Activated CD8-positive, alpha-beta T cell treated with anti-CD3 and anti-CD28 coated beads, Interleukin-2, amount 10 ng/mL, durations not matched to agents 7 days and 5 days (primary cell): ENCODE data around the gene C1QL4. TPM values are rescaled to one million over a fixed set of nuclear protein-coding genes. Genes with fewer than 3 reads are reported as not detected.

ENCODE experiments used
- ATAC-seq: fragments of 150-1000 bp; cut with Tn5 transposase; one replicate; pipeline ENCODE4 v1.10.0; 2021; ENCODE audit warnings: moderate library complexity
- CTCF ChIA-PET: fragments of 350-600 bp; sonication (Branson Sonifier 250); formaldehyde crosslinking; loops from one replicate; lab custom pipeline; 2021; ENCODE audit warnings: antibody characterized with exemption; lab: Charles Lee
- POLR2A ChIA-PET: fragments of 350-600 bp; sonication (Branson Sonifier 250); formaldehyde crosslinking; loops from one replicate; lab custom pipeline; 2021; ENCODE audit warnings: antibody characterized with exemption; lab: Charles Lee
- DNase-seq: peaks from one replicate; pipeline ENCODE4 v3.0.0-alpha.2; 2020
- H3K27ac Mint-ChIP-seq: one replicate; pipeline ENCODE4 v1.8.0; 2021; ENCODE audit warnings: mild to moderate bottlenecking, mixed read lengths
- H3K27me3 Mint-ChIP-seq: one replicate; pipeline ENCODE4 v1.8.0; 2021; ENCODE audit warnings: low read depth, mixed read lengths
- H3K36me3 Mint-ChIP-seq: one replicate; pipeline ENCODE4 v1.8.0; 2021; ENCODE audit warnings: low read depth, mixed read lengths
- H3K4me1 Mint-ChIP-seq: one replicate; pipeline ENCODE4 v1.8.0; 2021; ENCODE audit warnings: low read depth, mixed read lengths
- H3K4me3 Mint-ChIP-seq: one replicate; pipeline ENCODE4 v1.8.0; 2021; ENCODE audit warnings: mild to moderate bottlenecking, mixed read lengths
- H3K9me3 Mint-ChIP-seq: one replicate; pipeline ENCODE4 v1.8.0; 2022; ENCODE audit warnings: mixed read lengths; ENCODE audit not compliant: insufficient read depth
- total RNA-seq, 2 experiments: library from RNA; stranded (reverse); gene quantifications; one replicate each; pipeline ENCODE4 v1.2.3, GENCODE V29; 2021

The C1QL4 gene
- total RNA-seq, 2 experiments from 2014 or later = not detected

- no peak overlapping the region for H3K27ac Mint-ChIP-seq
These were observed 38.8 kb downstream of the C1QL4 start for GRCh38 chr12:49298160-49298559.

GRCh38 chr12:49297695-49298060 lies 39.3 kb downstream of the C1QL4 start:
- ChIA-PET POLR2A (interaction anchor here (1.1 to 1.9 kb wide), 2 partner anchors 25 to 45 kb away, joined by 3 to 7 read pairs; partner anchors contain the start of gene TROAP), CTCF (interaction anchor here (0.9 to 9.1 kb wide), 23 partner anchors 9 to 220 kb away, joined by 3 to 67 read pairs (median 5); partner anchors contain the start of genes C1QL4, DNAJC22, SPATS2 and TROAP)
- H3K4me1 Mint-ChIP-seq = peaks cover 27% of the 10 kb centered on the region
- no peak overlapping the region for H3K27ac Mint-ChIP-seq
- H3K4me3 Mint-ChIP-seq = peak overlapping the region; percentile 15
- ATAC-seq (no peak), DNase-seq (no peak)
- no peaks in the 10 kb centered on the region for H3K36me3 Mint-ChIP-seq
- H3K9me3 Mint-ChIP-seq = no peaks in the 10 kb centered on the region
- H3K27me3 Mint-ChIP-seq = peaks cover 55% of the 10 kb centered on the region

More at GRCh38 chr12:49298160-49298559, 38.8 kb downstream of the C1QL4 start:
- Mint-ChIP-seq H3K27me3 (peaks cover 59% of the 10 kb centered on the region), H3K4me1 (peaks cover 27% of the 10 kb centered on the region), H3K4me3 (peak overlapping the region; percentile 2), H3K9me3 (no peaks in the 10 kb centered on the region), H3K36me3 (no peaks in the 10 kb centered on the region)
- ATAC-seq (no peak), DNase-seq (no peak)
- ChIA-PET CTCF (interaction anchor here (0.8 to 9.1 kb wide), 8 partner anchors 10 to 69 kb away, joined by 3 to 67 read pairs (median 6); partner anchors contain the start of genes C1QL4, DNAJC22, SPATS2 and TUBA1C), POLR2A (no interaction called here)

GRCh38 chr12:49296836-49297694 lies 39.9 kb downstream of the C1QL4 start:
- peak; percentile 50 for DNase-seq
- Mint-ChIP-seq H3K4me1 (peaks cover 27% of the 10 kb centered on the region), H3K4me3 (peak overlapping the region; percentile 63), H3K27ac (no peak overlapping the region), H3K9me3 (no peaks in the 10 kb centered on the region), H3K36me3 (no peaks in the 10 kb centered on the region), H3K27me3 (peaks cover 54% of the 10 kb centered on the region)
- CTCF ChIA-PET = interaction anchor here (0.8 to 9.1 kb wide), 29 partner anchors 8 to 729 kb away, joined by 3 to 67 read pairs (median 5); partner anchors contain the start of genes C1QL4, DNAJC22, RACGAP1 and SPATS2
- ATAC-seq = peak; percentile 64
- POLR2A ChIA-PET = interaction anchor here (1.1 to 1.9 kb wide), 2 partner anchors 26 to 45 kb away, joined by 3 to 7 read pairs; partner anchors contain the start of gene TROAP

GRCh38 chr12:49296034-49296835 lies 40.8 kb downstream of the C1QL4 start:
- Mint-ChIP-seq H3K4me1 (peaks cover 22% of the 10 kb centered on the region), H3K36me3 (no peaks in the 10 kb centered on the region), H3K27me3 (peaks cover 51% of the 10 kb centered on the region), H3K9me3 (no peaks in the 10 kb centered on the region), H3K27ac (no peak overlapping the region), H3K4me3 (peak overlapping the region; percentile 63)
- ChIA-PET POLR2A (interaction anchor here (1.1 to 1.9 kb wide), 2 partner anchors 27 to 46 kb away, joined by 3 to 7 read pairs; partner anchors contain the start of gene TROAP), CTCF (interaction anchor here (0.6 to 9.1 kb wide), 28 partner anchors 8 to 729 kb away, joined by 3 to 67 read pairs (median 4); partner anchors contain the start of genes C1QL4, DNAJC22, RACGAP1 and TROAP)
- ATAC-seq (peak; percentile 73), DNase-seq (peak; percentile 76)

- Mint-ChIP-seq H3K4me3 (no peak within 1 kb of the TSS), H3K27ac (no peak within 1 kb of the TSS), H3K9me3 (no peaks in the 10 kb centered on the region), H3K36me3 (no peaks in the 10 kb centered on the region), H3K4me1 (peaks cover 22% of the 10 kb centered on the region), H3K27me3 (peaks cover 51% of the 10 kb centered on the region)
- ChIA-PET POLR2A (interaction anchor here (0.9 to 1.0 kb wide), 2 partner anchors 28 to 30 kb away, joined by 3 to 4 read pairs; partner anchors contain the start of gene TROAP), CTCF (interaction anchor here (0.6 to 9.1 kb wide), 20 partner anchors 9 to 672 kb away, joined by 3 to 67 read pairs (median 4); partner anchors contain the start of genes C1QL4, DNAJC22, SPATS2 and TROAP)
- DNase-seq (no peak), ATAC-seq (no peak)
These were observed 41.7 kb downstream of the C1QL4 start, which contains the start of gene PRPH for GRCh38 chr12:49295082-49295936. Gene PRPH (plus strand): TSS chr12:49295147. CDS start chr12:49295201, 54 bp downstream.

GRCh38 chr12:49294804-49295081 lies 42.2 kb downstream of the C1QL4 start:
- no peak overlapping the region for H3K27ac Mint-ChIP-seq
- ATAC-seq = no peak
- peaks cover 22% of the 10 kb centered on the region for H3K4me1 Mint-ChIP-seq
- DNase-seq = no peak
- ChIA-PET POLR2A (interaction anchor here (0.9 to 1.0 kb wide), 2 partner anchors 28 to 29 kb away, joined by 3 to 4 read pairs; partner anchors contain the start of gene TROAP), CTCF (interaction anchor here (0.7 to 9.1 kb wide), 13 partner anchors 10 to 259 kb away, joined by 3 to 67 read pairs (median 6); partner anchors contain the start of genes C1QL4, DNAJC22, SPATS2 and TROAP)
- no peak overlapping the region for H3K4me3 Mint-ChIP-seq
- H3K9me3 Mint-ChIP-seq = no peaks in the 10 kb centered on the region
- no peaks in the 10 kb centered on the region for H3K36me3 Mint-ChIP-seq
- H3K27me3 Mint-ChIP-seq = peaks cover 51% of the 10 kb centered on the region

GRCh38 chr12:49294086-49294803 lies 42.7 kb downstream of the C1QL4 start:
- Mint-ChIP-seq H3K27me3 (peaks cover 51% of the 10 kb centered on the region), H3K36me3 (no peaks in the 10 kb centered on the region), H3K4me3 (no peak overlapping the region), H3K27ac (no peak overlapping the region), H3K9me3 (no peaks in the 10 kb centered on the region), H3K4me1 (peaks cover 22% of the 10 kb centered on the region)
- ChIA-PET CTCF (interaction anchor here (0.8 to 9.1 kb wide), 12 partner anchors 9 to 220 kb away, joined by 3 to 67 read pairs (median 6); partner anchors contain the start of genes C1QL4 and DNAJC22), POLR2A (interaction anchor here (0.8 to 1.0 kb wide), 2 partner anchors 29 to 43 kb away, joined by 3 to 4 read pairs; no protein-coding TSS in a partner anchor)
- DNase-seq (no peak), ATAC-seq (no peak)

GRCh38 chr12:49293056-49293956 lies 43.7 kb downstream of the C1QL4 start:
- Mint-ChIP-seq H3K4me3 (no peak overlapping the region), H3K36me3 (no peaks in the 10 kb centered on the region), H3K4me1 (peaks cover 24% of the 10 kb centered on the region), H3K27me3 (peaks cover 46% of the 10 kb centered on the region), H3K9me3 (no peaks in the 10 kb centered on the region), H3K27ac (no peak overlapping the region)
- ATAC-seq (no peak), DNase-seq (no peak)
- ChIA-PET CTCF (interaction anchor here (0.8 to 9.1 kb wide), 12 partner anchors 9 to 73 kb away, joined by 3 to 67 read pairs (median 8); partner anchors contain the start of genes DNAJC22 and TROAP), POLR2A (interaction anchor here (0.8 to 1.2 kb wide), 3 partner anchors 28 to 44 kb away, joined by 3 read pairs; partner anchors contain the start of gene TROAP)

GRCh38 chr12:49292729-49293055 lies 44.3 kb downstream of the C1QL4 start:
- Mint-ChIP-seq H3K27ac (no peak overlapping the region), H3K4me3 (no peak overlapping the region), H3K9me3 (no peaks in the 10 kb centered on the region), H3K27me3 (peaks cover 45% of the 10 kb centered on the region), H3K36me3 (no peaks in the 10 kb centered on the region), H3K4me1 (peaks cover 21% of the 10 kb centered on the region)
- ATAC-seq (no peak), DNase-seq (no peak)
- ChIA-PET POLR2A (interaction anchor here (1.1 to 1.2 kb wide), 2 partner anchors 27 to 30 kb away, joined by 3 read pairs; partner anchors contain the start of gene TROAP), CTCF (interaction anchor here (1.0 to 9.1 kb wide), 7 partner anchors 10 to 65 kb away, joined by 3 to 67 read pairs (median 9); partner anchors contain the start of genes DNAJC22 and TROAP)
